GM18873 (cell line): ENCODE measurements around the gene SLC22A15.
"Not testable (repeated sequence)": the region's sequence is repeated elsewhere in the genome, so short reads cannot be mapped to it uniquely, and the experiment has no call there.

ENCODE experiments used
- ATAC-seq: cut with Tn5 transposase; IDR thresholded peaks from one replicate; pipeline ENCODE4 v1.9.1; 2021; ENCODE audit warnings: mild to moderate bottlenecking, moderate library complexity, moderate number of reproducible peaks; ENCODE audit not compliant: unreplicated experiment, low FRiP score

The SLC22A15 gene

GRCh38 chr1:116026631-116027030, 50.3 kb downstream of the SLC22A15 start:
- no peak for ATAC-seq

DNA sequence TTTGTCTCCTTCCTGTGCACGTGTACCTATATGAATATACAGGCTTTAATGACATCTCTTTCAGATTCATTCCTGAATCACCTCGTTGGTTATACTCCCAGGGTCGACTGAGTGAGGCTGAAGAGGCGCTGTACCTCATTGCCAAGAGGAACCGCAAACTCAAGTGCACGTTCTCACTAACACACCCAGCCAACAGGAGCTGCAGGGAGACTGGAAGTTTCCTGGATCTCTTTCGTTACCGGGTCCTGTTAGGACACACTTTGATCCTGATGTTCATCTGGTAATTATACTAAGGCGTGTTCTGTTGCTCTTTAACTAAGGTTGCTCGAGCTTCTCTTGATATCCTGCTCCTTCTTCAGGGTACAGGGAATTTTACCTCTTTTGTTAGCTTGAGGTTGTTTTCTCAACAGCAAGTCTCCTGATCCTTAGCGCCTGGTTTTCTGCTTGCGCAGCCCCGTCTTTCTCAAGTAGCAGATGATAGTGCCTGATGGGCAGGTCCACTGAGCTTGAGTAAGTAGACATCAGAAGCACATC, 55.1 kb downstream of the SLC22A15 start:
- ATAC-seq: no peak

DNA sequence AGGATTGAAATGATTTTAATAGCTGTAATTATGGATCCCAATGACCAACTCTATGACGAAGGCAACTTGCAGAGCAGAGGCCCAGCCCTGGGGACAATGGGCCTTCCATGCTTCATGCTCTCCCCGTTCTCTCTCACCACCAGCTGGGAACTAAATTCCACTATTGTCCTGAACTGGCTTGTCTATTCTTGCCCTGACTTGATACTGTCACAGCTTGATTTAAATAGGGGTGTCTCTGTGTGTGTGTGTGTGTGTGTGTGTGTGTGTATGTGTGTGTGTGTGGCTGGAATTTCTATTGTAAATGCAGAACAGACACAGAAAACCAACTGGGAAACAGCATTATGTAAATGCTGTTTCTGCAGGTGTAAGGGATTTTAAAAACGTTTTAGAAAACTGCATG, 57.0 kb downstream of the SLC22A15 start:
- ATAC-seq: no peak

- ATAC-seq: no peak
These were observed 59.9 kb downstream of the SLC22A15 start for GRCh38 chr1:116036255-116036654.

- ATAC-seq: no peak
These were observed 62.4 kb downstream of the SLC22A15 start for GRCh38 chr1:116038679-116039078.

GRCh38 chr1:116044071-116044470, 67.8 kb downstream of the SLC22A15 start:
- no peak for ATAC-seq

GRCh38 chr1:116046933-116047332, 70.6 kb downstream of the SLC22A15 start:
- ATAC-seq: not testable (repeated sequence)

GRCh38 chr1:116051896-116052295, 75.6 kb downstream of the SLC22A15 start:
- ATAC-seq: not testable (repeated sequence)

- ATAC-seq: no peak
These were observed 85.9 kb downstream of the SLC22A15 start for GRCh38 chr1:116062201-116062600.

- no peak for ATAC-seq
These were observed 88.3 kb downstream of the SLC22A15 start for GRCh38 chr1:116064616-116065015.

GRCh38 chr1:116066868-116067565, 90.7 kb downstream of the SLC22A15 start:
- ATAC-seq: no peak

GRCh38 chr1:116067566-116067890, 91.2 kb downstream of the SLC22A15 start:
- no peak for ATAC-seq

GRCh38 chr1:116075575-116075974, 99.3 kb downstream of the SLC22A15 start:
- ATAC-seq: no peak

DNA sequence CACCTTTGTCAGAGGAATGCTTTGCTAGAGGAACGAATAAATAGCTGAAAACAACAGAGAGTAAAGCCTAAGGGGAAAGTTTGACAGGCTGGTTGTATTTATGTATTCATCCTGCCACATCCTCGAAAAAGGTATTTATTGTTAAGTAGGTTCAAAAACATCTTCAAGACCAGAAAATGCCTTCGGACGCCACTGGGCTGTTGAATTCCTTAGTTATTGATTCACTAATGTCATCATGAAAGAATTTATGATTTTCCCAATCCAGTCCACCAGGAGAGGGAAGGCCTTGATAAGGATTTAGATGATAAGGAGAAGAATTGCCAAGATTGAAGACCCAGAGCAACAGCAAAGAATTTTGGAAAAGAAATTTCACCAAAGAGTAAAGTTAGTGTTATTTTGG, 99.7 kb downstream of the SLC22A15 start:
- ATAC-seq: no peak

- ATAC-seq: no peak
These were observed 100.5 kb downstream of the SLC22A15 start for GRCh38 chr1:116076831-116077230.

GRCh38 chr1:116078699-116079223, 102.4 kb downstream of the SLC22A15 start:
- no peak for ATAC-seq

GRCh38 chr1:116087628-116088027, 111.3 kb downstream of the SLC22A15 start:
- no peak for ATAC-seq

DNA sequence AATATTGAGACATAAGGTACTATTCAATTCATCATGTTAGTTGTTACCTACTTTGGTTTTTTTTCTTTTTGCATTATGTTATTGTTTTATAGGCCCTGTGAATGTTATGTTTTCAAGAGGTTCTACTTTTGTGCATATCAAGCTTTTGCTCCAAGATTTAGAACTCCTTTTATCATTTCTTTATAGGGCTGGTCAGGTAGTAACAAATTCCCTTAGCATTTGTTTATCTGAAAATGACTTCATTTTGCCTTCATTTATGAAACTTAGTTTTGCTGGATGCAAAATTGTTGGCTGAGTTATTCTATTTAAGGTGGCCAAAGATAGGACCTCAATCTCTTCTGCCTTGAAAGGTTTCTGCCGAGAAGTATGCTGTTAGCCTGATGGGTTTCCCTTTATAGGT, 113.6 kb downstream of the SLC22A15 start:
- no peak for ATAC-seq

DNA sequence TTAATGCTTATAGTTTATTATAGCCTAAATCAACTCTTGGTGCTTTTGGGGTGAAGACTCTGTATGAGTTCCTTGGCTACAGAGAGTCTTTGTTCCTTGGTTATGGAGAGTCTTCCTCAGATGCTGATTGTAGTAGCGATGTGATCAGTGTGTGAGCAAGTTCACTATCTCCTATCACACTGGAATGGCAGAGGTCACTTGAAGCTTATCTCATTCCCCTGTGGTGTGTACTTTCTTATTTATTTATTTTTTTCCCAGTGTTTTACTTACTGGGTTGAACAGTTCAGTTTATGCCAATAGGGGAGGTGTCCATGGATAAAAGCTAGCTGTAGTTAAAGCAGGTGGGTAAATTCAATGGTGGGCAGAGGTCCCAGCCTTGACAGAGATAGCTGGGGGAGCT, 114.8 kb downstream of the SLC22A15 start:
- no peak for ATAC-seq

DNA sequence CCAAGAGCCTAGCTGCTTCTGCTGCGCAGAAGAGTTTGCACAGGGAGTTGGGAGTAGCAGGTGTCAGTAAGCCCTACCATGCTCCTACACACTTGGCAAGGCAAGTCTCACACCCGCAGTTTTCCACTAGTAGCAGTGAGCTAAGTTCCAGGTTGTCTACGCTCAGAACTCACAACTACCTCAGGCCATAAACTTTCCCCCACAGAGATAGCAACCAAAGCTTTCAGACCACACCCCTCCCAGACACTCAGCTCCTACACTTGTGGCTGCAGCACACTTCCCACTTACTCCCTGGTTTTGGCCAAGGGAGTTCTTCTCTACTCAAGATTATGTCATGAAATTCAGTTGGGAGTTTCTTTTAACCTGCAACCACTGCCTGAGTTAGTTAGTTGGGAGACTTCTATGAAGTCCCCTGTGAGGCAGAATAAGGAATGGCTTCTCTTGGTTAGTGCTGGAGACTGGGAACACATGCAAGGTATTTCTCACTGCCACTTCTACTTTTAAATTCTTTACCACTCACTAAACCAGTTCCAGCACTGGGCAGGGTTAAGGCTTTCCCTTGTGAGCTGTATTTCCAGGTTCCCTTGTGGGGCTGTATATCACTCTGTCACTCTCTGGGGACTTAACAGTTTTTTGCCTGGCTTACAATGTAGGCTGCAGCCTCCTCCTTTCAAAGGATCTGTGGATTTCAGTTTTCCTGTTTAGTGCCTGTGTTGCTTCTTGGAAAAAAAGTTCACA, 116.6 kb downstream of the SLC22A15 start:
- ATAC-seq: no peak

- no peak for ATAC-seq
These were observed 118.7 kb downstream of the SLC22A15 start for GRCh38 chr1:116095027-116095426.
